GM23338 (cell line): ENCODE measurements around the gene GPX7. TPM values are rescaled to one million over a fixed set of nuclear protein-coding genes. Genes with fewer than 3 reads are reported as not detected.

Experiments
- ATAC-seq: fragments of 200-7000 bp; cut with Tn5 transposase; 3 replicates; pipeline ENCODE4 v1.9.1; 2020
- DNase-seq: peaks from one replicate; pipeline ENCODE4 v3.0.0-alpha.2; 2015; ENCODE audit warnings: low spot score
- H2AFZ ChIP-seq: fragments of 200-600 bp; sonication (generic); 2 replicates; pipeline ENCODE4 v1.8.0; 2016; ENCODE audit warnings: antibody characterized with exemption, mild to moderate bottlenecking, moderate library complexity
- H3F3A ChIP-seq: fragments of 200-600 bp; sonication (generic); replicated peaks from 2 replicates; pipeline ENCODE4 v1.8.0; 2017; ENCODE audit warnings: antibody characterized with exemption, mixed run types, low read depth
- H3K27ac ChIP-seq: fragments of 200-600 bp; sonication (generic); 2 replicates; pipeline ENCODE4 v1.6.1; 2016; ENCODE audit warnings: low read depth
- H3K27me3 ChIP-seq: fragments of 200-600 bp; sonication (generic); 2 replicates; pipeline ENCODE4 v1.8.0; 2016; ENCODE audit warnings: mild to moderate bottlenecking, mixed run types, moderate library complexity; ENCODE audit not compliant: insufficient read depth
- H3K36me3 ChIP-seq: fragments of 200-600 bp; sonication (generic); 2 replicates; pipeline ENCODE4 v1.8.0; 2016; ENCODE audit warnings: mild to moderate bottlenecking; ENCODE audit not compliant: insufficient read depth
- H3K4me1 ChIP-seq: fragments of 200-600 bp; sonication (generic); 2 replicates; pipeline ENCODE4 v1.8.0; 2016; ENCODE audit warnings: mild to moderate bottlenecking, moderate library complexity; ENCODE audit not compliant: insufficient read depth
- H3K4me2 ChIP-seq: fragments of 200-600 bp; sonication (generic); 2 replicates; pipeline ENCODE4 v1.7.1; 2017; ENCODE audit warnings: mixed run types
- H3K4me3 ChIP-seq: fragments of 200-600 bp; sonication (generic); 2 replicates; pipeline ENCODE4 v1.6.1; 2016; ENCODE audit warnings: mixed run types
- H3K79me2 ChIP-seq: fragments of 200-600 bp; sonication (generic); replicated peaks from 2 replicates; pipeline ENCODE4 v1.8.0; 2017; ENCODE audit warnings: mild to moderate bottlenecking; ENCODE audit not compliant: insufficient read depth
- H3K9me2 ChIP-seq: fragments of 200-600 bp; sonication (generic); 2 replicates; pipeline ENCODE4 v1.8.0; 2017; ENCODE audit not compliant: insufficient read depth
- H4K20me1 ChIP-seq: fragments of 200-600 bp; sonication (generic); replicated peaks from 2 replicates; pipeline ENCODE4 v1.8.0; 2017; ENCODE audit warnings: mild to moderate bottlenecking; ENCODE audit not compliant: insufficient read depth
- H3K27ac Mint-ChIP-seq: 2 replicates; pipeline ENCODE4 v1.8.0; 2020; ENCODE audit warnings: inconsistent platforms, mild to moderate bottlenecking, moderate library complexity, mixed read lengths
- H3K27me3 Mint-ChIP-seq: 3 replicates; pipeline ENCODE4 v1.8.0; 2022; ENCODE audit warnings: low read depth, mild to moderate bottlenecking, moderate library complexity, mixed read lengths, inconsistent platforms; ENCODE audit not compliant: insufficient read depth, poor library complexity
- H3K36me3 Mint-ChIP-seq: 3 replicates; pipeline ENCODE4 v1.8.0; 2021; ENCODE audit warnings: low read depth, mild to moderate bottlenecking, inconsistent platforms, moderate library complexity, mixed read lengths
- H3K4me1 Mint-ChIP-seq: 3 replicates; pipeline ENCODE4 v1.8.0; 2020; ENCODE audit warnings: mild to moderate bottlenecking, inconsistent platforms, mixed read lengths
- H3K4me3 Mint-ChIP-seq: 3 replicates; pipeline ENCODE4 v1.8.0; 2021; ENCODE audit warnings: moderate library complexity, mild to moderate bottlenecking, inconsistent platforms, mixed read lengths
- H3K9me3 Mint-ChIP-seq: 3 replicates; pipeline ENCODE4 v1.8.0; 2020; ENCODE audit warnings: moderate library complexity, mild to moderate bottlenecking, inconsistent platforms, mixed read lengths
- CREB1 ChIP-seq: fragments of 250-450 bp; sonication (Bioruptor Pico); IDR thresholded peaks from 2 replicates; pipeline ENCODE4 v1.5.0; 2020; ENCODE audit warnings: low read depth, mild to moderate bottlenecking, moderate library complexity
- CTCF ChIP-seq, 2 experiments: fragments of 200-600 bp in 1 of 2; sonication (generic) in 1 of 2; conservative IDR thresholded peaks; 2 replicates each; pipeline versions ENCODE4 v1.5.1 to v1.6.1; 2016 to 2017; ENCODE audit warnings: antibody characterized with exemption in 2 of 2, low read depth in 2 of 2, mild to moderate bottlenecking in 2 of 2, moderate library complexity in 1 of 2
- ETS1 ChIP-seq: IDR thresholded peaks from 2 replicates; pipeline ENCODE4 v1.6.1; 2016; ENCODE audit warnings: antibody characterized with exemption
- EZH2 ChIP-seq: fragments of 200-600 bp; sonication (generic); IDR thresholded peaks from one replicate; pipeline ENCODE4 v1.8.0; 2017; ENCODE audit warnings: antibody characterized with exemption, mild to moderate bottlenecking, low read depth; ENCODE audit not compliant: unreplicated experiment
- EZH2phosphoT487 ChIP-seq: fragments of 200-600 bp; sonication (generic); IDR thresholded peaks from one replicate; pipeline ENCODE4 v1.8.1; 2018; ENCODE audit warnings: antibody characterized with exemption; ENCODE audit not compliant: unreplicated experiment
- JUNB ChIP-seq: IDR thresholded peaks from one replicate; pipeline ENCODE4 v1.6.1; 2016; ENCODE audit warnings: antibody characterized with exemption; ENCODE audit not compliant: unreplicated experiment
- NANOG ChIP-seq: IDR thresholded peaks from 2 replicates; pipeline ENCODE4 v1.6.1; 2016; ENCODE audit warnings: antibody characterized with exemption, borderline replicate concordance
- POLR2AphosphoS5 ChIP-seq: IDR thresholded peaks from 2 replicates; pipeline ENCODE4 v1.6.1; 2016; ENCODE audit warnings: antibody characterized with exemption, low read depth
- REST ChIP-seq: IDR thresholded peaks from one replicate; pipeline ENCODE4 v1.6.1; 2018; ENCODE audit warnings: antibody characterized with exemption; ENCODE audit not compliant: unreplicated experiment
- STAT1 ChIP-seq: IDR thresholded peaks from one replicate; pipeline ENCODE4 v1.6.1; 2016; ENCODE audit warnings: antibody characterized with exemption; ENCODE audit not compliant: unreplicated experiment
- ZNF114 ChIP-seq: fragments of 250-450 bp; sonication (Bioruptor Pico); IDR thresholded peaks from 2 replicates; pipeline ENCODE4 v1.5.0; 2020; ENCODE audit warnings: mild to moderate bottlenecking, moderate library complexity
- ZNF331 ChIP-seq: fragments of 250-450 bp; sonication (Bioruptor Pico); IDR thresholded peaks from 2 replicates; pipeline ENCODE4 v1.5.0; 2020; ENCODE audit warnings: low read depth, mild to moderate bottlenecking, moderate library complexity
- ZNF462 ChIP-seq: fragments of 250-450 bp; sonication (Bioruptor Pico); IDR thresholded peaks from 2 replicates; pipeline ENCODE4 v1.5.0; 2020; ENCODE audit warnings: mild to moderate bottlenecking, moderate library complexity
- polyA plus RNA-seq: library from polyadenylated mRNA; unstranded; fragments of >200 nt; fragmentation: Nextera tagmentation; extraction: Ambion mirVana; gene quantifications from 2 replicates; pipeline ENCODE4 v1.2.1, GENCODE V29; 2016
- total RNA-seq: library from RNA; depleted of rRNA; stranded (reverse); fragments of >200 nt; shearing (Covaris generic); gene quantifications from 2 replicates; pipeline ENCODE4 v1.2.3, GENCODE V29; 2014

The GPX7 gene
- total and polyA plus RNA-seq, 2 experiments from 2014 or later, result 12.8 to 20.9 TPM

- H3K9me2 ChIP-seq, result no peaks in the 10 kb centered on the region
- Mint-ChIP-seq H3K4me3 (no peak overlapping the region), H3K36me3 (no peaks in the 10 kb centered on the region), H3K27me3 (no peaks in the 10 kb centered on the region), H3K27ac (no peak overlapping the region), H3K4me1 (peaks cover 15% of the 10 kb centered on the region), H3K9me3 (no peaks in the 10 kb centered on the region; the same call in 2 of the 3 replicates)
- no peak for ATAC-seq
- H2AFZ ChIP-seq, result no peak overlapping the region
- H3K36me3 ChIP-seq, result no peaks in the 10 kb centered on the region
- peaks cover 9% of the 10 kb centered on the region for H3K4me1 ChIP-seq
- H3F3A ChIP-seq, result 0 out of 2 replicates have a peak, but pooled peaks cover 3% of the 10 kb centered on the region
- H3K27ac ChIP-seq, result no peak overlapping the region
- TF ChIP-seq ZNF331 (CRISPR knock-in tag), result no peak
- no peak for TF ChIP-seq EZH2
- TF ChIP-seq EZH2phosphoT487, result no peak
- no peak for TF ChIP-seq CTCF (conservative IDR thresholded peaks at IDR 0.05; ENCODE audit: low read depth in 2 of 2)
- no peak for TF ChIP-seq ZNF114
- no peak for TF ChIP-seq STAT1
- TF ChIP-seq NANOG, result no peak
- no peak for TF ChIP-seq POLR2AphosphoS5
- no peak for TF ChIP-seq ETS1
- no peak for TF ChIP-seq JUNB
- no peak for TF ChIP-seq CREB1 (CRISPR knock-in tag)
- no peak for TF ChIP-seq ZNF462 (CRISPR knock-in tag)
- TF ChIP-seq REST, result no peak
- no peaks in the 10 kb centered on the region for H3K27me3 ChIP-seq
- H3K4me3 ChIP-seq, result no peak overlapping the region
- H3K4me2 ChIP-seq, result no peak overlapping the region
- no peaks in the 10 kb centered on the region for H4K20me1 ChIP-seq
- no peak for DNase-seq
- no peaks in the 10 kb centered on the region for H3K79me2 ChIP-seq
Measured at GRCh38 chr1:52558941-52559340, 43.2 kb upstream of the GPX7 start.
